ENCODE measurements around the gene ARHGAP27. TPM values are rescaled to one million over a fixed set of nuclear protein-coding genes. Genes with fewer than 3 reads are reported as not detected.

The ARHGAP27 gene
- total and polyA plus RNA-seq, 11 donors, result 16.3 to 39.4 (median 25.3) TPM

GRCh38 chr17:45371414-45372324 is 61.0 kb downstream of the ARHGAP27 start:
- peak overlapping the region; percentile 28 to 92 (median 80) for H3K27ac ChIP-seq
- DNase-seq, result peak; percentile 81 to 91 (median 90)
- peak in 2 of 12 donors; percentile 3 to 10 for TF ChIP-seq CTCF (IDR thresholded peaks at IDR 0.05)
- TF ChIP-seq POLR2A (IDR thresholded peaks at IDR 0.05), result peak in 1 of 2 donors; percentile 56
- ATAC-seq, result peak; percentile 84 to 97 (median 96)
- 20 to 26% (median 22%) methylated on average over 48 to 55 of the region's 55 CpGs for WGBS, 4 donors
- H3K4me1 ChIP-seq, result peaks cover 0 to 33% (median 21%) of the 10 kb centered on the region in 12 donors
- intact Hi-C loops (cut with DNase I), result loop anchor here in 9 of 10 donors (1.0 to 5.0 kb wide), 4 partner anchors 49 to 55 kb away; partner anchors contain the start of gene MAP3K14 (in 8 of the 9)
- H3K27me3 ChIP-seq, result no peaks in the 10 kb centered on the region
- no peaks in the 10 kb centered on the region for H3K36me3 ChIP-seq
- H3K9me3 ChIP-seq, result no peaks in the 10 kb centered on the region
- peak overlapping the region in 10 of 12 donors; percentile 11 to 46 (median 34) for H3K4me3 ChIP-seq

GRCh38 chr17:45370949-45371413 is 61.7 kb downstream of the ARHGAP27 start:
- ATAC-seq (no peak), DNase-seq (no peak)
- H3K4me1 ChIP-seq, result peaks cover 0 to 30% (median 17%) of the 10 kb centered on the region in 12 donors
- peak overlapping the region in 3 of 12 donors; percentile 22 to 40 (median 32) for H3K4me3 ChIP-seq
- peak overlapping the region in 11 of 12 donors; percentile 68 to 92 (median 81) for H3K27ac ChIP-seq
- no peaks in the 10 kb centered on the region for H3K36me3 ChIP-seq
- no peaks in the 10 kb centered on the region for H3K27me3 ChIP-seq
- intact Hi-C loops (cut with DNase I), result loop anchor here in 9 of 10 donors (1.0 to 5.0 kb wide), 4 partner anchors 49 to 54 kb away; partner anchors contain the start of gene MAP3K14 (in 8 of the 9)
- no peak for TF ChIP-seq CTCF (IDR thresholded peaks at IDR 0.05)
- no peak for TF ChIP-seq POLR2A (IDR thresholded peaks at IDR 0.05)
- H3K9me3 ChIP-seq, result no peaks in the 10 kb centered on the region
- WGBS, 4 donors, result 84 to 87% (median 86%) methylated on average over 8 of the region's 8 CpGs

DNA sequence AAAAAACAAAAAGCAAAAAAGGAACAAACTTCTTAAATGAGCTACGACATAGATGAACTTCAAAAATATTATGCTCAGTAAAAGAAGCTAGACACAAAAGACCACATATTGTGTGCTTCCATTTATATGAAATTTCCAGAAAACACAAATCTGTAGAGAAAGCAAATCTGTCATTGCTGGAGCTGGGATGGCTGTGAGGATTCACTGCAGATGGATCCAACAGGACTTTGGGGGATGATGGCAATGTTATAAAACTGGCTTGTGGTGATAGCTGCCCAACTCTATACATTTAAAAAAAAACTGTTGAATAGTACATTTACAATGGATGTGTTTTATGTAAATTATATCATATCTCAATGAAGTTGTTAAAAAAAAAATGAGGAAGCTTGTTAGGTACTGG is 63.2 kb downstream of the ARHGAP27 start:
- 84 to 97% (median 91%) methylated on average over 1 of the region's 1 CpG for WGBS, 4 donors
- Histone ChIP-seq H3K27ac (no peak overlapping the region), H3K36me3 (no peaks in the 10 kb centered on the region), H3K4me3 (no peak overlapping the region), H3K9me3 (no peaks in the 10 kb centered on the region), H3K4me1 (peaks cover 0 to 30% (median 17%) of the 10 kb centered on the region in 12 donors), H3K27me3 (no peaks in the 10 kb centered on the region)
- no peak for ATAC-seq
- intact Hi-C loops (cut with DNase I), result loop anchor here in 1 of 10 donors (5.0 kb wide), 1 partner anchor 42 kb away; no protein-coding TSS in a partner anchor
- TF ChIP-seq CTCF (IDR thresholded peaks at IDR 0.05) (no peak), POLR2A (IDR thresholded peaks at IDR 0.05) (no peak)
- no peak for DNase-seq

DNA sequence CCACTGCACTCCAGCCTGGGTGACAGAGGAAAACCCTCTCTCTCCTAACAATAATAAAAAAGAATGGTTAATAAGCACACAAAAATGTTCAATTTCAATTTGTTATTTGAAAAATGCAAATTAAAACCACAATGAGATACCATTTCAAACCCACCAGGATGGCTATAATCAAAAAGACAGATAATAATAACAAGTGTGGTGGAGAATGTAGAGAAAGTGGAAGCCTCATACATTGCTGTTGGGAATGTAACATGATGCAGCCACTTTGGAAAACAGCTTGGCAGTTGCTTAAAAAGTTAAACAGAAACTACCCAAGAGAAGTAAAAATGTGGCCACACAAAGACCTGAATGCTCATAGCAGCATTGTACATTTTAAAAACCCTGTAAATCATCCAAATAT is 64.0 kb downstream of the ARHGAP27 start:
- DNase-seq, result no peak
- intact Hi-C loops (cut with DNase I), result loop anchor here in 1 of 10 donors (5.0 kb wide), 1 partner anchor 41 kb away; no protein-coding TSS in a partner anchor
- ATAC-seq, result no peak
- Histone ChIP-seq H3K27ac (no peak overlapping the region), H3K4me1 (peaks cover 0 to 27% (median 16%) of the 10 kb centered on the region in 12 donors), H3K27me3 (no peaks in the 10 kb centered on the region), H3K4me3 (no peak overlapping the region), H3K36me3 (no peaks in the 10 kb centered on the region), H3K9me3 (no peaks in the 10 kb centered on the region)
- TF ChIP-seq POLR2A (IDR thresholded peaks at IDR 0.05) (no peak), CTCF (IDR thresholded peaks at IDR 0.05) (no peak)
